OCI-LY3 (cell line): ENCODE data around the gene GIMAP2.

Experiments
- CTCF ChIP-seq: fragments of 200-600, 300-600 bp; sonication (generic); IDR thresholded peaks from 2 replicates; pipeline ENCODE4 v1.5.1; 2014; ENCODE audit warnings: antibody characterized with exemption, low read length, low read depth
- EZH2phosphoT487 ChIP-seq: fragments of 200-600 bp; shearing (Covaris generic); IDR thresholded peaks from 2 replicates; pipeline ENCODE4 v1.6.1; 2018; ENCODE audit warnings: antibody characterized with exemption, mixed run types, low read depth

GRCh38 chr7:150727381-150727780 is 41.9 kb downstream of the GIMAP2 start:
- TF ChIP-seq EZH2phosphoT487 (no peak), CTCF (no peak)
